Esophagus muscularis mucosa (tissue), 4 donors: ENCODE results near the gene TEX101.
"Not testable (repeated sequence)": the region's sequence is repeated elsewhere in the genome, so short reads cannot be mapped to it uniquely, and the experiment has no call there.

Experiments used
- EP300 ChIP-seq: sonication (generic); formaldehyde crosslinking; IDR thresholded peaks from one replicate; pipeline ENCODE4 v1.6.1; 2017; ENCODE audit warnings: antibody characterized with exemption
- POLR2AphosphoS5 ChIP-seq, 2 donors: sonication (generic); formaldehyde crosslinking; IDR thresholded peaks; one replicate each; pipeline ENCODE4 v1.6.1; 2017; ENCODE audit warnings: antibody characterized with exemption in 2 of 2
- TF ChIP-seq, protein P1 (sequence below), 3 experiments: fragments of 200-600 bp in 2 of 3; fragments of 450-650 bp in 1 of 3; sonication (generic) in 2 of 3; IDR thresholded peaks; one replicate each; pipeline ENCODE4 v1.5.1; 2017 to 2019; ENCODE audit warnings: antibody characterized with exemption in 3 of 3, mild to moderate bottlenecking in 2 of 3, moderate library complexity in 1 of 3

DNA sequence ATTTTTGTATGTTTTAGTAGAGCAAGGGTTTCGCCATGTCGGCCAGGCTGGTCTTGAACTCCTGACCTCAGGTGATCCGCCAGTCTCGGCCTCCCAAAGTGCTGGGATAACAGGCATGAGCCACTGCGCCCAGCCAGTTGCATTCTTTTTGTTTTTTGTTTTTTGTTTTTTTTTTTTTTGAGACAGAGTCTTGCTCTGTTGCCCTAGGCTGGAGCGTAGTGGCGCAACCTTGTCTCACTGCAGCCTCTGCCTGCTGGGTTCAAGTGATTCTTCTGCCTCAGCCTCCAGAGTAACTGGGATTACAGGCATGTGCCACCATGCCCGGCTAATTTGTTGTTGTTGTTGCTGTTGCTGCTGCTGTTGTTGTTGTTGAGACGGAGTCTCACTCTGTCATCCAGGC is 29.4 kb downstream of the TEX101 start:
- not testable (repeated sequence) for TF ChIP-seq POLR2AphosphoS5 (IDR thresholded peaks at IDR 0.05); EP300
- TF ChIP-seq, protein P1, sequence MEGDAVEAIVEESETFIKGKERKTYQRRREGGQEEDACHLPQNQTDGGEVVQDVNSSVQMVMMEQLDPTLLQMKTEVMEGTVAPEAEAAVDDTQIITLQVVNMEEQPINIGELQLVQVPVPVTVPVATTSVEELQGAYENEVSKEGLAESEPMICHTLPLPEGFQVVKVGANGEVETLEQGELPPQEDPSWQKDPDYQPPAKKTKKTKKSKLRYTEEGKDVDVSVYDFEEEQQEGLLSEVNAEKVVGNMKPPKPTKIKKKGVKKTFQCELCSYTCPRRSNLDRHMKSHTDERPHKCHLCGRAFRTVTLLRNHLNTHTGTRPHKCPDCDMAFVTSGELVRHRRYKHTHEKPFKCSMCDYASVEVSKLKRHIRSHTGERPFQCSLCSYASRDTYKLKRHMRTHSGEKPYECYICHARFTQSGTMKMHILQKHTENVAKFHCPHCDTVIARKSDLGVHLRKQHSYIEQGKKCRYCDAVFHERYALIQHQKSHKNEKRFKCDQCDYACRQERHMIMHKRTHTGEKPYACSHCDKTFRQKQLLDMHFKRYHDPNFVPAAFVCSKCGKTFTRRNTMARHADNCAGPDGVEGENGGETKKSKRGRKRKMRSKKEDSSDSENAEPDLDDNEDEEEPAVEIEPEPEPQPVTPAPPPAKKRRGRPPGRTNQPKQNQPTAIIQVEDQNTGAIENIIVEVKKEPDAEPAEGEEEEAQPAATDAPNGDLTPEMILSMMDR (IDR thresholded peaks at IDR 0.05), result not testable (repeated sequence)
